ENCODE data around the gene CFAP410.
A peak's percentile ranks its signal among the peaks of the same experiment; 100 is the strongest.

The CFAP410 gene

GRCh38 chr21:44298301-44298700 is 40.9 kb downstream of the CFAP410 start:
- ATAC-seq (no peak), DNase-seq (no peak)

- DNase-seq (peak; percentile 83), ATAC-seq (peak; percentile 47)
These were observed 41.5 kb downstream of the CFAP410 start for GRCh38 chr21:44297525-44298290.

- DNase-seq (no peak), ATAC-seq (no peak)
These were observed 42.3 kb downstream of the CFAP410 start for GRCh38 chr21:44296916-44297315.

- ATAC-seq = no peak
These were observed 43.1 kb downstream of the CFAP410 start for GRCh38 chr21:44296103-44296519.

GRCh38 chr21:44295646-44296045 is 43.5 kb downstream of the CFAP410 start:
- no peak for DNase-seq

More at GRCh38 chr21:44296103-44296519, 43.1 kb downstream of the CFAP410 start:
- no peak for DNase-seq

GRCh38 chr21:44295163-44295573 is 44.0 kb downstream of the CFAP410 start:
- DNase-seq (no peak), ATAC-seq (no peak)

More at GRCh38 chr21:44295646-44296045, 43.5 kb downstream of the CFAP410 start:
- no peak for ATAC-seq

- DNase-seq (peak; percentile 41), ATAC-seq (no peak)
These were observed 44.6 kb downstream of the CFAP410 start for GRCh38 chr21:44294391-44295162.

GRCh38 chr21:44293551-44294231 is 45.5 kb downstream of the CFAP410 start:
- DNase-seq (no peak), ATAC-seq (no peak)

- no peak for ATAC-seq
- DNase-seq = no peak
These were observed 46.4 kb downstream of the CFAP410 start for GRCh38 chr21:44292812-44293195.

- DNase-seq (no peak), ATAC-seq (no peak)
These were observed 47.0 kb downstream of the CFAP410 start for GRCh38 chr21:44291936-44292811.

- no peak for DNase-seq
- no peak for ATAC-seq
These were observed 47.9 kb downstream of the CFAP410 start for GRCh38 chr21:44291078-44291935.

GRCh38 chr21:44290327-44291077 is 48.7 kb downstream of the CFAP410 start:
- no peak for DNase-seq
- ATAC-seq = no peak

- no peak for DNase-seq
- no peak for ATAC-seq
These were observed 49.7 kb downstream of the CFAP410 start for GRCh38 chr21:44289381-44290010.

GRCh38 chr21:44288251-44289110 is 50.7 kb downstream of the CFAP410 start:
- ATAC-seq = no peak
- no peak for DNase-seq

- ATAC-seq (no peak), DNase-seq (no peak)
These were observed 52.2 kb downstream of the CFAP410 start for GRCh38 chr21:44286716-44287632.

- ATAC-seq = no peak
- no peak for DNase-seq
These were observed 53.0 kb downstream of the CFAP410 start for GRCh38 chr21:44286086-44286715.

All from stimulated activated naive CD8-positive, alpha-beta T cell treated with anti-CD3 and anti-CD28 coated beads, Interleukin-15, Interleukin-2, amounts not matched to agents 100 U/mL and 50 U/mL, for 24 hours (primary cell).